ENCODE results near the gene FAM50B.

FAM50B gene

DNA sequence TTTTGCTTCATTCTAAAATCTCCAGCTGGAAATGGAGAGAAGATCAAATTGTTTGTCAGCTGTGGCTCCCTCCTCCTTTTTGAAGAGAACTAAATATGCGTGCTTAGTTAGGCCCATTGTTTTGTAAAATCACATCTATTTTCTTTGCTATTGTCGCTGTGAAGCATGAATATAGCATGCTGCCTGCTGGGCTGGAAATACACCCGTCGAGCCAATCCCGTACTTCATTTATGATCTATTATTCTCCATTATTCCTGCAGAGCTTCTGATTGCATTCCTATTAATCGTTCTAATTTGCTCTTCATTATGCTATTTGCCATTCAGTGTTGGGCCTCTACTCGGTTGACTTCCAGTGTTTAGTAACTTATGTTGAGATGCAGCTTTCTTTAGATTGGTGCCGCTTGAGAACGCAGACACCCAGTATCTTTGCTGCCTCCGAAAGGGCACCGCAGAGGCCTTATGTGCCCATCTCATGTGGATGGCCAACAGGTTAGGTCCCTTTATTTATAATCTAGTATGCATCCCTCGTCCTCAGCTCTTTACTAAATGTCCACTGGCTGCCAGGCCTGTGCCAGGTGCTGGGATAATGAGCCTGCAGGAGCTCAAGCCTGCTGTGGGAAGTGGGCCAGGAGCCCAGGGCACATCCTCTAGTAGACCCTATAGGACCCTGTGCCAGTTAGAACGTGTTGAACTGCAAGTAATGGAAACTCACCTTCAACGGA, 45.6 kb downstream of the FAM50B start:
- no peak for DNase-seq (ENCODE audit: low read depth)

DNA sequence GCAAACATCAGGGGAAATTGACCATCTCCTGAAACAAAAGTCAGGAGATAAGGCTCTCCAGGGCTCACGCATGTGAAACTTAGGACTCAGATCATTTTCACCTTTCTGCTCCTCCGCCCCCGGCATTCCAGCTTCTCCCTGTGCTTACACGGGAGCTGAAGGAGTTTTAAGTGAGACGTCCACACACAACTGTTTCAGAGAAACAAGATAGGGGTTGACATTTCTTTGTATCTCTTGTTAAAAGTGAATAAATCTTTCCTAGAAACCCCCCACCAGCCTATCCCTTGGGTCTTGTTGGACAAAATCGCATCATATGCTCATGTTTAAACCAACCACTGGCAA, 46.1 kb downstream of the FAM50B start:
- DNase-seq (ENCODE audit: low read depth) = no peak

DNA sequence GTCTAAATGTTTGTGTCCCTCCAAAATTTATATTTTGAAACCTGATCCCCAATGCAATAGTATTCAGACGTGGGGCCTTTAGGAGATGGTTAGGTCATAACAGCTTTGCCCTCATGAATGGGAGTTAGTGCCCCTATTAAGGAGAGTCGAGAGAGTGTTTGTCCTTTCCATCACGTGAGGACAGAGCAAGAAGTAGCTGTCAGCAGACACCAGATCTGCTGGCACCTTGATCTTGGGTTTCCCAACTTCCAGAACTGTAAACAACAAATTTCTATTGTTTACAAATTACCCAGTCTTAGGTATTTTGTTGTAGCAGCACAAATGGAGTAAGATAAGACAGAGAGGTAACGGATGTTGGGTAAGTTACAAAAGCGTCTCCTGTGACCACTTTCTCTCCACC, 46.6 kb downstream of the FAM50B start:
- no peak for DNase-seq (ENCODE audit: low read depth)

DNA sequence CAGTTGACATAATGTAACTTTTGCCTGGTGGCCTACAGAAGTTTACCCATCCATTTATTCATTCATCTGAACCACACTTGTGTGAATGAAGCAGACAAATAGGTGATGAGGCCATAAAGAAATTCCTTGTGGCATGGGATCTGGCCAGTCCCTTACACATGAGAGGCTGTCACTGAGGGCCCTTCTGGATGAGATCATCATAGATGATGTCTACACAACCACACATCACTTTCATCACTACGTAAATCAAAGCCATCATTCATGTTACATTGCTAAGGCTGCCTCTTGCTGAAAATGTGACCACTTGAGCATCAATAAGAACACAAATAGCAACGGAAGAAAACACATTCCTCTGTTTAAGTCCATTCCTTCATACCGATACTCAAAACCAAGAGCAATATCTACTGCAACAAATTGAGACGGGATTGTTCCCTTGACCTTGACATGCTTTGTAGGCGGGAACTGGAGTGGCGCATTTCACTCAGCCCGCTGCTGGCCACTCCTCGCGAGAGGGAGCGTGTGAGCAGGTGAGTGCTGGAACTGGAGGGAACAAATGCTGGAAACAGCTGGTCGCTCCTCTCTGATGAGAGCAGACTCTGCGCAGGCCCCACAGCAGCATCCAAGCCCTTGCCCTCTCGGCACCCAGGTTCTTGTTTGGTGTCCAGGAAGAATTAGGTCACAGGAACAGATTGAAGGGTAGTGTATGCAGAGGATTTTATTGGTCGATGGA, 49.3 kb downstream of the FAM50B start:
- no peak for DNase-seq (ENCODE audit: low read depth)

DNA sequence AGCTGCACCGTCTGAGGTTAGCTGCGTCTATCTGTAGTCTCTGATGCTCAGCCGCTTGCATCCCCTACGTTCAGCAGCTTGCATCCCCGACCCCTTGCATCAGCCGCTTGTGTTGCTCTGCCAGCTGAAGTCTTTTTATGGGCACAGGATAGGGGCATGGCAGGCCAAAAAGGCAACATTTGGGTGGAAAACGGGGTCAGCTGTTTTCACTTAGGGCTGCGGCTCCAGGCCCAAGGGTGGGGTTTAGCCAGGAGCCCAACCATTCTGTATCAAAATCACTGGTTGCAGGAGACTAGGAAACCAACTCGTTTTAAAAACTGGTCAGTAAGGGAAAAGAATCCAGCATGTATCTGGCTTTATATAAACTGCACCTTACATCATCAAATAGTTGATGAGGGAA, 49.9 kb downstream of the FAM50B start:
- DNase-seq (ENCODE audit: low read depth) = no peak

DNA sequence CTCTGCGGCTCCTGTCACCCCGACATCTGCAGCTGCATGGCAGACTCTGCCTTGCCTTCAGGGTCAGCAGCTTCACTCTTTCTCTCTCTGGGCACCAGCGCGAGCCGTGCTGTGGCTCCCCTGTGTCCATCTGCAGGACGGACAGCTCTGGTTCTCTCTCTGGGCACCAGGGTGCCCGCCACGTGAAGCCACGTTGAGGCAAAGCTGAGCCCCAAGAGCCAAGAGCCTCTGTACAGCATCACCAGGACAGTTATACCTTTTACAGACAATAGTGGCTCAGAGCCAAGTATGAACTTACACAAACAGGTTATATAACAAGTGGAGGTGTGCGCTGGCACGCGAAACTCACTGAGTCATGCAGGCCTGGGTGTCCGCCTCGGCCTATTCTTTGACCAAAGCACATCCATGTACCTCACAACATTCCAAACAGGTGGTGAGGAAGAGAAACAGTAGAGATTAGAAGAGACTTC, 50.8 kb downstream of the FAM50B start:
- DNase-seq (ENCODE audit: low read depth) = no peak
